Lower leg skin (tissue), 3 donors: ENCODE results near the gene SLFN12L.

Experiments used
- CTCF ChIP-seq, 3 donors: fragments of 450-650 bp; IDR thresholded peaks; one replicate each; pipeline ENCODE4 v1.5.1; 2016; ENCODE audit warnings: antibody characterized with exemption in 3 of 3, mild to moderate bottlenecking in 3 of 3, moderate library complexity in 2 of 3
- POLR2A ChIP-seq, 2 donors: fragments of 450-650 bp; IDR thresholded peaks; one replicate each; pipeline ENCODE4 v1.6.1; 2016 to 2017; ENCODE audit warnings: antibody characterized with exemption in 2 of 2, mild to moderate bottlenecking in 1 of 2, moderate library complexity in 1 of 2

GRCh38 chr17:35555691-35556090 lies 18.2 kb upstream of the SLFN12L start:
- TF ChIP-seq CTCF (IDR thresholded peaks at IDR 0.05) (no peak), POLR2A (IDR thresholded peaks at IDR 0.05) (no peak)
